HG03025 (cell line): ENCODE measurements around the gene SOX6.

Experiments used
- ATAC-seq: cut with Tn5 transposase; IDR thresholded peaks from one replicate; pipeline ENCODE4 v1.9.1; 2021; ENCODE audit warnings: mild to moderate bottlenecking, moderate library complexity; ENCODE audit not compliant: unreplicated experiment, low FRiP score

Gene SOX6

GRCh38 chr11:16322190-16322589, 34.2 kb downstream of the SOX6 start:
- ATAC-seq: no peak

GRCh38 chr11:16321148-16321547, 35.2 kb downstream of the SOX6 start:
- ATAC-seq: no peak

GRCh38 chr11:16318320-16318719, 38.0 kb downstream of the SOX6 start:
- no peak for ATAC-seq

DNA sequence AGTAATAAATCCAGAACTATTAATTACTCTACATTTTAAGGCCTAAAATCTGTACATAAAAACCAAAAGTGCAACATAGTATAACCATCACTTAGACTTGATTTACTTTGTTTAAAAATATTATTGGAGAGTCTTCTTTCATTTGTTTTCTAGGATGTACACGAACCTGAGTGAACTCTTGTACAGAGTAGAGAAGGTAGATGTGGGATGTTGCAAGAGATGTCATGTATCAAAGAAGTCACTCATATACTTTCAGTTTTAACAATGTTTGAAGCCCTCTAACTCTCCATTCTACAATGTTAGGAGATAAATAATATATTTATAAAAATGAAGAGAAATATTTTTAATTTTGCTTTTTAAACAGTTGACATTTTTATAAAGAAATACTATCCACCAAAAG, 38.6 kb downstream of the SOX6 start:
- no peak for ATAC-seq

DNA sequence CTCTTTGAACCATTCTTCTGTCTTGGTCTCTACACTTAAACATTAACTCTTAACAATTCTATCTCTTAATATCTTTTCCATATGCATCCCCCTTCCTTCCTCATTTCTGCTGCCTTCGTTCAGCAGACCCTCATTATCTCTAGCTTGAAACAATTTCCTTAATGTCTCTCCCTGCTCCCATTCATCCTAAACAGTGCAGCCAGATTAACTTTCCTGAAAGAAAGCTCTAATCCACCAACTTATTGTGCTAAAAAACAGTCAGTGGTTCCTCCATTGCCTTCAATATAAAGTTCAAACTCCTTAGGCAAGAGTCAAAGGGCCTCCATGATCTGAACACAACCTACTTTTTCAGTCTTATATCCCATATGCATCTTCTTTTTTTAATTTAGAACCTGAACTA, 42.5 kb downstream of the SOX6 start:
- no peak for ATAC-seq

- ATAC-seq: no peak
Measured at GRCh38 chr11:16312233-16312765, 44.0 kb downstream of the SOX6 start.

- no peak for ATAC-seq
Measured at GRCh38 chr11:16311831-16312230, 44.5 kb downstream of the SOX6 start.

- ATAC-seq: no peak
Measured at GRCh38 chr11:16310943-16311342, 45.4 kb downstream of the SOX6 start.

DNA sequence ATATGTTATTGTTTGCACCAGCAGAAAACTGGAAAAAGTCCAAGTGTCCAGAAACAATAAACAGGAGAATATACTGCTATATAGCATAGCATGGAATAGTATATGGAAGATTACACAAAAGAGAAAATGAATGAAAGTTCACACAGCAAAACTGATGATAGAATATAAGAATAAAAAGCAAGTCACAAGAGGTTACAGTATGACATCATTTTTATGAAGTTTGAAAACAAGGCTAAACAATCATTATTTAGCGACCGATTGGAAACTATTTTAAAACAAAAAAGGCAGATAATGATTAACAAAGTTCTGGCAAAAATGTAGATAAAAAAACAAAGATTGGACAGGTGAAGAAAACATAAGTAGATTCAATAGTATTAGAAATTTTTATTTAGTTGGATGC, 47.1 kb downstream of the SOX6 start:
- no peak for ATAC-seq

DNA sequence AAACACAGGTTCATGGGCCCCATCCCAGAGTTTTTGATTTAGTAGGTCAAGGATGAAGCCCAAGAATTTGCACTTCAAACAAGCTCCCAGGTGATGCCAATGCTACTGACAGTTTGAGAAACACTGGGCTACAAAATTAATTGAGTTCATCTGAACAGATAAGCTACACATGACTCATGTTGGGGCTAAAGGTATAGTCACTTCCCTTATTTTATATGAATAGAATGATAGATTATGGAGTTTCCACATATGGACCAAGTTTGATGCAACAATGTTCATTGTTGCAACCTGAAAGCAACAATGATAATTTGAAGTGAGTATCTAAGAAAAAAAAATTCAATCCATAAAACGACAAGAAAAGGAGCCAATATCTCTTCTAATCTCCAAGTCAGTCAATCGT, 54.9 kb downstream of the SOX6 start:
- no peak for ATAC-seq

DNA sequence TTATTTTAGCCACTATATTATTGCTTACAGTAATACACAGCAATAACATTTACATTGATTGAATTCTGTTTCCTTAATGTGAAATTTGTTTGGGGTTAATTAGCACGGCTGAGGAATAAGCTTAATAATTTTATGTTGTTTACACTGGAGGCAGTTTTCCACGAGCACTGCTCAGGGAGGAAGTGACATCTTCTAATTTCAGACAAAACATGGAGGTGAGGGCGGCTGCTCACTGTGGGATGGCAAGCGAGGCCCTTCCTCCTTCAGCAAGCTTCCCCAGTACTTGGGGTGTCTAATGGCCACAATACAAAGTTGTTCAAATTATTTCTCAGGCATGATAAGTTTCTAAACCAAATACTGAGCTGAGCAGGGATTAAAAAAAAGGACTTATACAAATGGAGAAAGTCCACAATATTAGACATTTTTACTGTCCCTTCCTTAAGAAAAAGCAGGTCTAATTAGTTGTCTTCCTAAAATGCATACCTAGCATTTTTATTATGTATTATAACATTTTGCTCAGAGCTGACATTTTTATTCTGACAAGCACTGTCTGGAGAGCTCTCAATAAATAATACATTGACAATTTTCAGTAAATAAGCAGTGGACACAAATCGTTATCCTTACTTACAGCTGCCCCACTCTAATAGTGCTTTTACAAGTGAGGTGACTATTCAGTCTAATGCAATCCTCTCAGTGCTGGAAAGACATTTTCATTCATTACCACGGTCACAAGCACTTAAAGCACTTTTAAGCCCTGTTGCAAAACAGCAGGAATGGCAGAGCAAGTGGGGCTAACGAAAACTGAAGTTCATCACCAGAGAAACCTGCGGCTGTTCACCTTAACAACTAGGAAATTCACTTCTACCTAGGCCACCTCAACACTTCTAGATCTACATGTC, 56.2 kb downstream of the SOX6 start:
- no peak for ATAC-seq

- ATAC-seq: no peak
Measured at GRCh38 chr11:16299390-16299789, 57.0 kb downstream of the SOX6 start.

DNA sequence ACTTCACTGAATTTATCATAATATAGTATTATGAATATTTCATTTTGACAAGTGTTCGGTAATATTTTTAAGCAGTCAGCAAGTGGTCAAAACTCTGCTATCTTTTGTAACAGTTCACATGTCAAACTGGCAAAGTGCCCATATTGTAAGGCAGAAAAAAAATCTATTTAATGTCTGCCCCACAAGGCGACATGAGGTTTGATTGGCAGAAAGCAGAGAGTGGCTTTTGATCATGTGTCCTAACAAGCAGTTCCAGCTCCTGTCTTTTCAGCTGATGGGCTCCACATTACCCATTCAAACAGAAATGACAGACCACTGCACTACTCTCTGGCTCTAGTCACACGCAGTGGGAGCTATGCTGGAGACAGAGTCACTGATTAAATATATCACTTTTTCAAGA, 59.0 kb downstream of the SOX6 start:
- ATAC-seq: no peak

GRCh38 chr11:16296273-16296672, 60.1 kb downstream of the SOX6 start:
- no peak for ATAC-seq

GRCh38 chr11:16295592-16295991, 60.8 kb downstream of the SOX6 start:
- no peak for ATAC-seq

DNA sequence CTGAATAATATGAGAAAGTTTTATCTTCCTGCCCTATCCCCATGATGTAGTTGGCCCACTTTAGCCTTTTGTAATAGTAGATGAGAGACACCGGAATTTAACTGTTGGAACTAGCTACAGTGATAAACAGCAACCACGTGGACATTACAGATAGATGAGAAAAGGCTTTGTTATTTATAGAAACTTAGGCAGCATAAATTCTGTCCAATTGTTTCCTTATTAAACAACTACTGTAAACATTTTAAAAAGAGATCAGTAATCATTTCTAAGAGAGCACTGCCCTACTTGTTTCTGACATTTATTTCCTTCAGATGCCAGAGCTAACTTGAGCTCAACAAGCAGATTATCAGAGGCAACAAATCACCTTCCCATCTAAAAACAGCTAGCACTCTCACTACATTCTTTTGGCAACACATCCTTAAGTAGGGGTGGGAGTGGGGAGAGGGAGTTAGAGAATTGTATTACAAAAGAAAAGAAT, 63.1 kb downstream of the SOX6 start:
- no peak for ATAC-seq

DNA sequence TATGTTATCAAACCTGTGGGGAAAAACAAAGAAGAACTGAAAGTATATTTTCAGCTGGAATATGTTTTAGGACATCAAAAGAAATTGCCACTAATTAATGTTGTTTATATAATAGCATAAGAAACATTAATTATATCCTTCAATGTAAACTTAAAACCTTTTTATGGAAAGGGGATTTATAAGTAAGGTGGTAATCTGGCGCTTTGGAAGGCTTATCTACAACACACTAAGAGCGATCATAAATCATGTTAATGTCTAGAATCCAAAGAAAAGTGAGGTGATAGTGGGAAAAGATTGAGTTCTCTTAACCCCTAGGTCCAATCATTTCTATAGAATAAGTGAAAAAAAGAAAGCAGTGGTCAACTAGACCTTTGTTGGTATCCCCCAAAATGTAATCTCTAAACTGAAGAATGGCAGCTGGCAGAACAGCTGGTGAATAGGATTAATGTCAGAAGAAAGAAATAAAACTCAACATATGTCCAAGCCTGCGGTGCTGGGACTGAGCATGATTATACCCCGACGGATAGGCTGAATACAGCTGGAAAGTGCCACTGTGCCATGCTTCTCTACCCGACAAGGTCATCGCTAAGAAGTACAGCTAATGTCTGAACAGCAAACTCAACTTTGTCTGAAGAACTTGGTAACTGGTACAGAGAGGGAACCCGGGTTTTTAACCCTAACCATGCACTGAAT, 64.0 kb downstream of the SOX6 start:
- ATAC-seq: no peak

GRCh38 chr11:16291729-16292128, 64.6 kb downstream of the SOX6 start:
- ATAC-seq: no peak

GRCh38 chr11:16289541-16289940, 66.8 kb downstream of the SOX6 start:
- ATAC-seq: no peak

- no peak for ATAC-seq
Measured at GRCh38 chr11:16287630-16288280, 68.6 kb downstream of the SOX6 start.

DNA sequence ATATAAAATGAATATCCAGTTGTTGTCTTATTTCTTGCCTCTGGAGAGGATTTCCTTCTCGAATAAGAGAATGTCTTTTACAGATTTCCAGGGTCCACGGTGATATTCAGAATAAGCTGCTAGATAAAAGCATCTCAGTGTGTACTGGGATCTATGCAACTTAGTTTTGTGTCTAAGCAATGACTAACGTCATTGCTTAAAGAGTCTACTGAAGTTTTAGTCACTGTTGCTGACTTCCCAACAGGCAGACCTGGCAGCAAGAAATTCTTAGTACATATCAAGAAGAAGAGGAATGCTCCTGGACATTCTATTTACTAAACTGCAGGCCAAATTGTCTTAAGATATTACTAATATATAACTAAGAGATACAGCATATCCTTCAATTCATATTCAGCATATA, 70.3 kb downstream of the SOX6 start:
- ATAC-seq: no peak
